Thymus (tissue), 11 donors: ENCODE results near the gene ATXN1. TPM values are rescaled to one million over a fixed set of nuclear protein-coding genes. Genes with fewer than 3 reads are reported as not detected.

Experiments used
- DNase-seq, 9 donors: peaks; one replicate each; pipeline ENCODE4 v3.0.0-alpha.2; 2013; ENCODE audit warnings: low spot score in 9 of 9, low read depth in 6 of 9, missing footprints in 1 of 9
- H3K27ac ChIP-seq, 2 donors: one replicate each; pipeline ENCODE4 v1.5.1; 2013; ENCODE audit warnings: control low read depth in 1 of 2, low read depth in 1 of 2, low read length in 1 of 2, mild to moderate bottlenecking in 1 of 2, moderate library complexity in 1 of 2
- H3K27me3 ChIP-seq, 2 donors: one replicate each; pipeline ENCODE4 v1.5.1; 2013; ENCODE audit warnings: low read length in 1 of 2; ENCODE audit not compliant: control insufficient read depth in 2 of 2, insufficient read depth in 1 of 2
- H3K36me3 ChIP-seq, 2 donors: one replicate each; pipeline ENCODE4 v1.5.1; 2013; ENCODE audit warnings: low read length in 1 of 2, mild to moderate bottlenecking in 1 of 2, moderate library complexity in 1 of 2; ENCODE audit not compliant: control insufficient read depth in 2 of 2, insufficient read depth in 2 of 2
- H3K4me1 ChIP-seq, 2 donors: one replicate each; pipeline ENCODE4 v1.5.1; 2013; ENCODE audit warnings: low read length in 2 of 2; ENCODE audit not compliant: control insufficient read depth in 2 of 2, insufficient read depth in 2 of 2
- H3K4me3 ChIP-seq, 2 donors: one replicate each; pipeline ENCODE4 v1.5.1; 2013; ENCODE audit warnings: low read length in 2 of 2, control low read depth in 1 of 2, mild to moderate bottlenecking in 1 of 2
- H3K9me3 ChIP-seq, 2 donors: one replicate each; pipeline ENCODE4 v1.5.1; 2013; ENCODE audit warnings: low read length in 1 of 2, mild to moderate bottlenecking in 1 of 2; ENCODE audit not compliant: control insufficient read depth in 2 of 2, insufficient read depth in 1 of 2
- WGBS: extraction: QIAGEN DNeasy Blood & Tissue Kit; methylation state at CpG from one replicate; pipeline ENCODE4 v1.1.7; 2013; 5-methylcytosine and 5-hydroxymethylcytosine counted together
- polyA plus RNA-seq: library from polyadenylated mRNA; stranded (reverse); fragments of 200-250 nt; gene quantifications from one replicate; pipeline ENCODE4 v1.2.3, GENCODE V29; 2013
- total RNA-seq: library from RNA; stranded (reverse); fragments of 120-200 nt; gene quantifications from one replicate; pipeline ENCODE4 v1.2.4, GENCODE V29; 2013
- donor health status: healthy.

ATXN1 gene
- total and polyA plus RNA-seq, 2 donors = 6.8 to 7.1 TPM

GRCh38 chr6:16352258-16352635 lies 409.0 kb downstream of the ATXN1 start:
- no peaks in the 10 kb centered on the region for H3K9me3 ChIP-seq
- H3K4me3 ChIP-seq = no peak overlapping the region
- H3K4me1 ChIP-seq = no peaks in the 10 kb centered on the region
- 87% methylated on average over 5 of the region's 5 CpGs for WGBS
- no peaks in the 10 kb centered on the region for H3K27me3 ChIP-seq
- H3K36me3 ChIP-seq = no peaks in the 10 kb centered on the region
- no peak for DNase-seq
- no peak overlapping the region for H3K27ac ChIP-seq

- no peak for DNase-seq
- 97% methylated on average over 2 of the region's 2 CpGs for WGBS
- no peak overlapping the region for H3K27ac ChIP-seq
- H3K4me3 ChIP-seq = no peak overlapping the region
- H3K27me3 ChIP-seq = no peaks in the 10 kb centered on the region
- no peaks in the 10 kb centered on the region for H3K9me3 ChIP-seq
- no peaks in the 10 kb centered on the region for H3K36me3 ChIP-seq
- no peaks in the 10 kb centered on the region for H3K4me1 ChIP-seq
Measured at GRCh38 chr6:16349544-16349943, 411.7 kb downstream of the ATXN1 start.

- no peaks in the 10 kb centered on the region for H3K27me3 ChIP-seq
- 97% methylated on average over 32 of the region's 32 CpGs for WGBS
- H3K4me1 ChIP-seq = no peaks in the 10 kb centered on the region
- no peak overlapping the region for H3K4me3 ChIP-seq
- H3K9me3 ChIP-seq = no peaks in the 10 kb centered on the region
- H3K36me3 ChIP-seq = no peaks in the 10 kb centered on the region
- H3K27ac ChIP-seq = no peak overlapping the region
- DNase-seq = no peak
Measured at GRCh38 chr6:16346831-16347230, 414.4 kb downstream of the ATXN1 start.

GRCh38 chr6:16345449-16346330 lies 415.6 kb downstream of the ATXN1 start:
- H3K4me1 ChIP-seq = no peaks in the 10 kb centered on the region
- no peak for DNase-seq
- H3K27me3 ChIP-seq = no peaks in the 10 kb centered on the region
- no peaks in the 10 kb centered on the region for H3K9me3 ChIP-seq
- H3K36me3 ChIP-seq = no peaks in the 10 kb centered on the region
- H3K4me3 ChIP-seq = no peak overlapping the region
- WGBS = 97% methylated on average over 16 of the region's 16 CpGs
- H3K27ac ChIP-seq = no peak overlapping the region

GRCh38 chr6:16344756-16345155 lies 416.5 kb downstream of the ATXN1 start:
- WGBS = 97% methylated on average over 6 of the region's 6 CpGs
- Histone ChIP-seq H3K9me3 (no peaks in the 10 kb centered on the region), H3K27me3 (no peaks in the 10 kb centered on the region), H3K4me1 (no peaks in the 10 kb centered on the region), H3K4me3 (no peak overlapping the region), H3K27ac (no peak overlapping the region), H3K36me3 (no peaks in the 10 kb centered on the region)
- no peak for DNase-seq

- H3K4me1 ChIP-seq = no peaks in the 10 kb centered on the region
- whole genome bisulfite sequencing = 97% methylated on average over 8 of the region's 8 CpGs
- no peaks in the 10 kb centered on the region for H3K36me3 ChIP-seq
- H3K27me3 ChIP-seq = no peaks in the 10 kb centered on the region
- no peaks in the 10 kb centered on the region for H3K9me3 ChIP-seq
- no peak overlapping the region for H3K4me3 ChIP-seq
- no peak for DNase-seq
- H3K27ac ChIP-seq = no peak overlapping the region
Measured at GRCh38 chr6:16343593-16343992, 417.7 kb downstream of the ATXN1 start.

GRCh38 chr6:16339265-16339587 lies 422.0 kb downstream of the ATXN1 start:
- 90% methylated on average over 3 of the region's 3 CpGs for WGBS
- DNase-seq = no peak
- H3K27me3 ChIP-seq = no peaks in the 10 kb centered on the region
- H3K9me3 ChIP-seq = no peaks in the 10 kb centered on the region
- H3K27ac ChIP-seq = no peak overlapping the region
- no peak overlapping the region for H3K4me3 ChIP-seq
- H3K4me1 ChIP-seq = no peaks in the 10 kb centered on the region
- no peaks in the 10 kb centered on the region for H3K36me3 ChIP-seq

- DNase-seq = no peak
Measured at GRCh38 chr6:16338577-16339264, 422.5 kb downstream of the ATXN1 start.

GRCh38 chr6:16337295-16337975 lies 423.8 kb downstream of the ATXN1 start:
- Histone ChIP-seq H3K36me3 (no peaks in the 10 kb centered on the region), H3K27ac (no peak overlapping the region), H3K9me3 (no peaks in the 10 kb centered on the region), H3K4me3 (no peak overlapping the region), H3K27me3 (no peaks in the 10 kb centered on the region), H3K4me1 (no peaks in the 10 kb centered on the region)
- 93% methylated on average over 13 of the region's 13 CpGs for WGBS
- DNase-seq = no peak

More at GRCh38 chr6:16338577-16339264, 422.5 kb downstream of the ATXN1 start:
- no peaks in the 10 kb centered on the region for H3K4me1 ChIP-seq
- 96% methylated on average over 10 of the region's 10 CpGs for WGBS
- no peak overlapping the region for H3K27ac ChIP-seq
- no peaks in the 10 kb centered on the region for H3K36me3 ChIP-seq
- H3K9me3 ChIP-seq = no peaks in the 10 kb centered on the region
- no peaks in the 10 kb centered on the region for H3K27me3 ChIP-seq
- no peak overlapping the region for H3K4me3 ChIP-seq
